GM23338 (cell line): ENCODE results near the gene PRG2.

Experiments
- CREB1 ChIP-seq: fragments of 250-450 bp; sonication (Bioruptor Pico); IDR thresholded peaks from 2 replicates; pipeline ENCODE4 v1.5.0; 2020; ENCODE audit warnings: low read depth, mild to moderate bottlenecking, moderate library complexity
- CTCF ChIP-seq, 2 experiments: fragments of 200-600 bp in 1 of 2; sonication (generic) in 1 of 2; conservative IDR thresholded peaks; 2 replicates each; pipeline versions ENCODE4 v1.5.1 to v1.6.1; 2016 to 2017; ENCODE audit warnings: antibody characterized with exemption in 2 of 2, low read depth in 2 of 2, mild to moderate bottlenecking in 2 of 2, moderate library complexity in 1 of 2
- EZH2 ChIP-seq: fragments of 200-600 bp; sonication (generic); IDR thresholded peaks from one replicate; pipeline ENCODE4 v1.8.0; 2017; ENCODE audit warnings: antibody characterized with exemption, mild to moderate bottlenecking, low read depth; ENCODE audit not compliant: unreplicated experiment
- EZH2phosphoT487 ChIP-seq: fragments of 200-600 bp; sonication (generic); IDR thresholded peaks from one replicate; pipeline ENCODE4 v1.8.1; 2018; ENCODE audit warnings: antibody characterized with exemption; ENCODE audit not compliant: unreplicated experiment
- JUNB ChIP-seq: IDR thresholded peaks from one replicate; pipeline ENCODE4 v1.6.1; 2016; ENCODE audit warnings: antibody characterized with exemption; ENCODE audit not compliant: unreplicated experiment
- NANOG ChIP-seq: IDR thresholded peaks from 2 replicates; pipeline ENCODE4 v1.6.1; 2016; ENCODE audit warnings: antibody characterized with exemption, borderline replicate concordance
- POLR2AphosphoS5 ChIP-seq: IDR thresholded peaks from 2 replicates; pipeline ENCODE4 v1.6.1; 2016; ENCODE audit warnings: antibody characterized with exemption, low read depth
- REST ChIP-seq: IDR thresholded peaks from one replicate; pipeline ENCODE4 v1.6.1; 2018; ENCODE audit warnings: antibody characterized with exemption; ENCODE audit not compliant: unreplicated experiment
- ZNF114 ChIP-seq: fragments of 250-450 bp; sonication (Bioruptor Pico); IDR thresholded peaks from 2 replicates; pipeline ENCODE4 v1.5.0; 2020; ENCODE audit warnings: mild to moderate bottlenecking, moderate library complexity
- TF ChIP-seq, protein P1 (sequence below): fragments of 250-450 bp; sonication (Bioruptor Pico); IDR thresholded peaks from 2 replicates; pipeline ENCODE4 v1.5.0; 2020; ENCODE audit warnings: mild to moderate bottlenecking, moderate library complexity

DNA sequence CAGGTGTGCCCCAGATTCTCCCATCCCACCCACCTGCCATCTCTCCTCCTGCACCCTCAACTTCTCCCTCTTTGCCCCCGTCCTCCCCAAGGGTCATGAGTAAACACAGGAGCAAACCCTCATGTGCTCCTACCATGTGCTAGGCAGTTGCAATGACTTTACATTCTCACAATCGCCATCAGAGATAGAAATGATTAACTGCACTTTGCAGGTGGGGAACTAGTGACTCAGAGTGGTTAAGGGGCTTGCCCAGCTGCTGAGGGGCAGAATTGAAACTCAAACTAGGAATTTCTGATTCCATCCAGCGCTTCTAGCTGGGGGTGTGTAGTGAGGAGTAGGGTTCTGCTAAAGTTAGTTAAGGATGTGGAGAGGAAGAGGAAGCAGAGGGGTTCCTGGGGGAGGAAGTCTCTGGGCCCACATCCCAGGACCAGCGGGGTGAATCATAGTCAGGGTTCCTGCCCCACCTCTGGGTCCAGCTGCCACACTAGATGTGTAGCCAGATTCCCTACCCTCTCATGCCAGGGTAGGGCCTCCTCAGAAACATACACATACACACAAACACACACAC, 16.0 kb upstream of the PRG2 start:
- no peak for TF ChIP-seq CTCF (conservative IDR thresholded peaks at IDR 0.05; ENCODE audit: low read depth in 2 of 2)
- no peak for TF ChIP-seq REST
- no peak for TF ChIP-seq EZH2
- TF ChIP-seq POLR2AphosphoS5 = no peak
- no peak for TF ChIP-seq CREB1 (CRISPR knock-in tag)
- TF ChIP-seq EZH2phosphoT487 = no peak
- TF ChIP-seq NANOG = no peak
- TF ChIP-seq ZNF114 (CRISPR knock-in tag) = no peak
- TF ChIP-seq JUNB = no peak
- TF ChIP-seq, protein P1, sequence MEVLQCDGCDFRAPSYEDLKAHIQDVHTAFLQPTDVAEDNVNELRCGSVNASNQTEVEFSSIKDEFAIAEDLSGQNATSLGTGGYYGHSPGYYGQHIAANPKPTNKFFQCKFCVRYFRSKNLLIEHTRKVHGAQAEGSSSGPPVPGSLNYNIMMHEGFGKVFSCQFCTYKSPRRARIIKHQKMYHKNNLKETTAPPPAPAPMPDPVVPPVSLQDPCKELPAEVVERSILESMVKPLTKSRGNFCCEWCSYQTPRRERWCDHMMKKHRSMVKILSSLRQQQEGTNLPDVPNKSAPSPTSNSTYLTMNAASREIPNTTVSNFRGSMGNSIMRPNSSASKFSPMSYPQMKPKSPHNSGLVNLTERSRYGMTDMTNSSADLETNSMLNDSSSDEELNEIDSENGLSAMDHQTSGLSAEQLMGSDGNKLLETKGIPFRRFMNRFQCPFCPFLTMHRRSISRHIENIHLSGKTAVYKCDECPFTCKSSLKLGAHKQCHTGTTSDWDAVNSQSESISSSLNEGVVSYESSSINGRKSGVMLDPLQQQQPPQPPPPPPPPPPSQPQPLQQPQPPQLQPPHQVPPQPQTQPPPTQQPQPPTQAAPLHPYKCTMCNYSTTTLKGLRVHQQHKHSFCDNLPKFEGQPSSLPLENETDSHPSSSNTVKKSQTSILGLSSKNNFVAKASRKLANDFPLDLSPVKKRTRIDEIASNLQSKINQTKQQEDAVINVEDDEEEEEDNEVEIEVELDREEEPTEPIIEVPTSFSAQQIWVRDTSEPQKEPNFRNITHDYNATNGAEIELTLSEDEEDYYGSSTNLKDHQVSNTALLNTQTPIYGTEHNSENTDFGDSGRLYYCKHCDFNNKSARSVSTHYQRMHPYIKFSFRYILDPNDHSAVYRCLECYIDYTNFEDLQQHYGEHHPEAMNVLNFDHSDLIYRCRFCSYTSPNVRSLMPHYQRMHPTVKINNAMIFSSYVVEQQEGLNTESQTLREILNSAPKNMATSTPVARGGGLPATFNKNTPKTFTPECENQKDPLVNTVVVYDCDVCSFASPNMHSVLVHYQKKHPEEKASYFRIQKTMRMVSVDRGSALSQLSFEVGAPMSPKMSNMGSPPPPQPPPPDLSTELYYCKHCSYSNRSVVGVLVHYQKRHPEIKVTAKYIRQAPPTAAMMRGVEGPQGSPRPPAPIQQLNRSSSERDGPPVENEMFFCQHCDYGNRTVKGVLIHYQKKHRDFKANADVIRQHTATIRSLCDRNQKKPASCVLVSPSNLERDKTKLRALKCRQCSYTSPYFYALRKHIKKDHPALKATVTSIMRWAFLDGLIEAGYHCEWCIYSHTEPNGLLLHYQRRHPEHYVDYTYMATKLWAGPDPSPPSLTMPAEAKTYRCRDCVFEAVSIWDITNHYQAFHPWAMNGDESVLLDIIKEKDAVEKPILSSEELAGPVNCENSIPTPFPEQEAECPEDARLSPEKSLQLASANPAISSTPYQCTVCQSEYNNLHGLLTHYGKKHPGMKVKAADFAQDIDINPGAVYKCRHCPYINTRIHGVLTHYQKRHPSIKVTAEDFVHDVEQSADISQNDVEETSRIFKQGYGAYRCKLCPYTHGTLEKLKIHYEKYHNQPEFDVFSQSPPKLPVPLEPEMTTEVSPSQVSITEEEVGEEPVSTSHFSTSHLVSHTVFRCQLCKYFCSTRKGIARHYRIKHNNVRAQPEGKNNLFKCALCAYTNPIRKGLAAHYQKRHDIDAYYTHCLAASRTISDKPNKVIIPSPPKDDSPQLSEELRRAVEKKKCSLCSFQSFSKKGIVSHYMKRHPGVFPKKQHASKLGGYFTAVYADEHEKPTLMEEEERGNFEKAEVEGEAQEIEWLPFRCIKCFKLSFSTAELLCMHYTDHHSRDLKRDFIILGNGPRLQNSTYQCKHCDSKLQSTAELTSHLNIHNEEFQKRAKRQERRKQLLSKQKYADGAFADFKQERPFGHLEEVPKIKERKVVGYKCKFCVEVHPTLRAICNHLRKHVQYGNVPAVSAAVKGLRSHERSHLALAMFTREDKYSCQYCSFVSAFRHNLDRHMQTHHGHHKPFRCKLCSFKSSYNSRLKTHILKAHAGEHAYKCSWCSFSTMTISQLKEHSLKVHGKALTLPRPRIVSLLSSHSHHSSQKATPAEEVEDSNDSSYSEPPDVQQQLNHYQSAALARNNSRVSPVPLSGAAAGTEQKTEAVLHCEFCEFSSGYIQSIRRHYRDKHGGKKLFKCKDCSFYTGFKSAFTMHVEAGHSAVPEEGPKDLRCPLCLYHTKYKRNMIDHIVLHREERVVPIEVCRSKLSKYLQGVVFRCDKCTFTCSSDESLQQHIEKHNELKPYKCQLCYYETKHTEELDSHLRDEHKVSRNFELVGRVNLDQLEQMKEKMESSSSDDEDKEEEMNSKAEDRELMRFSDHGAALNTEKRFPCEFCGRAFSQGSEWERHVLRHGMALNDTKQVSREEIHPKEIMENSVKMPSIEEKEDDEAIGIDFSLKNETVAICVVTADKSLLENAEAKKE (CRISPR knock-in tag) = no peak
